SU-DHL-6 (cell line): ENCODE measurements around the gene ASTN2.

Experiments
- EZH2phosphoT487 ChIP-seq: fragments of 200-600 bp; sonication (generic), shearing (Covaris generic); conservative IDR thresholded peaks from 2 replicates; pipeline ENCODE4 v1.6.1; 2018; ENCODE audit warnings: mild to moderate bottlenecking, antibody characterized with exemption, low read length, moderate library complexity, mixed read lengths
- TF ChIP-seq, protein P1 (sequence below): fragments of 200-600 bp; sonication (generic); IDR thresholded peaks from one replicate; pipeline ENCODE4 v1.5.1; 2017; ENCODE audit warnings: antibody characterized with exemption, mild to moderate bottlenecking, low read length, moderate library complexity; ENCODE audit not compliant: insufficient read depth, poor library complexity, severe bottlenecking

DNA sequence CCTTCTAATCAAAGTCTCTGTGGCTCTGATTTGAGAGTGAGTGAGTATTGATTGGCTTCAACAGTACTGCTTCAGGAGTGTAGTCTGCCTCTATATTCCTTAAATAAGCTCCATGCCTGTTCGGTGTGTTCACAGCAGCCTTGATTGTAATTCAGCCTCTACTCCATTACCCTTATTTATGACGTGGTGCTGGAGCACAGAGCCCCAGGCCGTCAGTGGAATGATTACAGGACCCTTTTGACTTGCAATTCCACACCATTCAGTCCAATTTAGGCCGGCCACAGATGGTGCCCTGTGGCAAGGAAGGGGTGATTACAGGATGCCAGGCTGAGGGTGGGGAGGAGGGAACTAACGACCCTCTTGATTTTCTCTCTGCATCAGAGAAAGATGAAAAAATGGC, 110.3 kb downstream of the ASTN2 start:
- TF ChIP-seq, protein P1, sequence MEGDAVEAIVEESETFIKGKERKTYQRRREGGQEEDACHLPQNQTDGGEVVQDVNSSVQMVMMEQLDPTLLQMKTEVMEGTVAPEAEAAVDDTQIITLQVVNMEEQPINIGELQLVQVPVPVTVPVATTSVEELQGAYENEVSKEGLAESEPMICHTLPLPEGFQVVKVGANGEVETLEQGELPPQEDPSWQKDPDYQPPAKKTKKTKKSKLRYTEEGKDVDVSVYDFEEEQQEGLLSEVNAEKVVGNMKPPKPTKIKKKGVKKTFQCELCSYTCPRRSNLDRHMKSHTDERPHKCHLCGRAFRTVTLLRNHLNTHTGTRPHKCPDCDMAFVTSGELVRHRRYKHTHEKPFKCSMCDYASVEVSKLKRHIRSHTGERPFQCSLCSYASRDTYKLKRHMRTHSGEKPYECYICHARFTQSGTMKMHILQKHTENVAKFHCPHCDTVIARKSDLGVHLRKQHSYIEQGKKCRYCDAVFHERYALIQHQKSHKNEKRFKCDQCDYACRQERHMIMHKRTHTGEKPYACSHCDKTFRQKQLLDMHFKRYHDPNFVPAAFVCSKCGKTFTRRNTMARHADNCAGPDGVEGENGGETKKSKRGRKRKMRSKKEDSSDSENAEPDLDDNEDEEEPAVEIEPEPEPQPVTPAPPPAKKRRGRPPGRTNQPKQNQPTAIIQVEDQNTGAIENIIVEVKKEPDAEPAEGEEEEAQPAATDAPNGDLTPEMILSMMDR: no peak
- TF ChIP-seq EZH2phosphoT487: no peak
